ENCODE measurements around the gene CCZ1.
"Not testable (repeated sequence)": the region's sequence is repeated elsewhere in the genome, so short reads cannot be mapped to it uniquely, and the experiment has no call there.

Gene CCZ1

GRCh38 chr7:5869691-5870090, 28.8 kb upstream of the CCZ1 start:
- TF ChIP-seq CTCF (IDR thresholded peaks at IDR 0.05; ENCODE audit: insufficient read depth, low read depth, low read length, missing control alignments), result no peak
- H3K4me3 ChIP-seq (ENCODE audit: low read depth, low read length), result no peak overlapping the region

GRCh38 chr7:5870311-5870710, 28.2 kb upstream of the CCZ1 start:
- no peak overlapping the region for H3K4me3 ChIP-seq (ENCODE audit: low read depth, low read length)
- no peak for DNase-seq (ENCODE audit: low read depth)
- TF ChIP-seq CTCF (IDR thresholded peaks at IDR 0.05; ENCODE audit: insufficient read depth, low read depth, low read length, missing control alignments), result no peak

More at GRCh38 chr7:5869691-5870090, 28.8 kb upstream of the CCZ1 start:
- peak; percentile 51 for DNase-seq (ENCODE audit: low read depth)

GRCh38 chr7:5872326-5872725, 26.2 kb upstream of the CCZ1 start:
- no peak overlapping the region for H3K4me3 ChIP-seq (ENCODE audit: low read depth, low read length)
- no peak for DNase-seq (ENCODE audit: low read depth)

GRCh38 chr7:5879591-5879990, 18.9 kb upstream of the CCZ1 start:
- not testable (repeated sequence) for H3K4me3 ChIP-seq (ENCODE audit: low read depth, low read length); DNase-seq (ENCODE audit: low read depth)

More at GRCh38 chr7:5872326-5872725, 26.2 kb upstream of the CCZ1 start:
- no peak for TF ChIP-seq CTCF (IDR thresholded peaks at IDR 0.05; ENCODE audit: insufficient read depth, low read depth, low read length, missing control alignments)

- not testable (repeated sequence) for H3K4me3 ChIP-seq (ENCODE audit: low read depth, low read length); DNase-seq (ENCODE audit: low read depth)
Measured at GRCh38 chr7:5880106-5880505, 18.4 kb upstream of the CCZ1 start.

- H3K4me3 ChIP-seq (ENCODE audit: low read depth, low read length); DNase-seq (ENCODE audit: low read depth): not testable (repeated sequence)
Measured at GRCh38 chr7:5884431-5884830, 14.1 kb upstream of the CCZ1 start.

GRCh38 chr7:5888021-5888420, 10.5 kb upstream of the CCZ1 start:
- not testable (repeated sequence) for H3K4me3 ChIP-seq (ENCODE audit: low read depth, low read length); DNase-seq (ENCODE audit: low read depth)

GRCh38 chr7:5890244-5890643, 8.3 kb upstream of the CCZ1 start:
- not testable (repeated sequence) for DNase-seq (ENCODE audit: low read depth)

GRCh38 chr7:5892498-5892897, 6.0 kb upstream of the CCZ1 start:
- DNase-seq (ENCODE audit: low read depth), result no peak
- TF ChIP-seq CTCF (IDR thresholded peaks at IDR 0.05; ENCODE audit: insufficient read depth, low read depth, low read length, missing control alignments), result no peak
- no peak overlapping the region for H3K4me3 ChIP-seq (ENCODE audit: low read depth, low read length)

More at GRCh38 chr7:5890244-5890643, 8.3 kb upstream of the CCZ1 start:
- H3K4me3 ChIP-seq (ENCODE audit: low read depth, low read length), result not testable (repeated sequence)

GRCh38 chr7:5897369-5897919, 1.1 kb upstream of the CCZ1 start:
- DNase-seq (ENCODE audit: low read depth), result not testable (repeated sequence)

GRCh38 chr7:5903002-5903401, 4.5 kb downstream of the CCZ1 start:
- not testable (repeated sequence) for DNase-seq (ENCODE audit: low read depth)

More at GRCh38 chr7:5897369-5897919, 1.1 kb upstream of the CCZ1 start:
- H3K4me3 ChIP-seq (ENCODE audit: low read depth, low read length), result not testable (repeated sequence)

GRCh38 chr7:5904726-5905125, 6.2 kb downstream of the CCZ1 start:
- DNase-seq (ENCODE audit: low read depth); H3K4me3 ChIP-seq (ENCODE audit: low read depth, low read length): not testable (repeated sequence)

More at GRCh38 chr7:5903002-5903401, 4.5 kb downstream of the CCZ1 start:
- not testable (repeated sequence) for H3K4me3 ChIP-seq (ENCODE audit: low read depth, low read length)

GRCh38 chr7:5908835-5909234, 10.3 kb downstream of the CCZ1 start:
- not testable (repeated sequence) for H3K4me3 ChIP-seq (ENCODE audit: low read depth, low read length); DNase-seq (ENCODE audit: low read depth)

- DNase-seq (ENCODE audit: low read depth); H3K4me3 ChIP-seq (ENCODE audit: low read depth, low read length): not testable (repeated sequence)
Measured at GRCh38 chr7:5916529-5916928, 18.0 kb downstream of the CCZ1 start.

GRCh38 chr7:5924180-5924579, 25.6 kb downstream of the CCZ1 start:
- H3K4me3 ChIP-seq (ENCODE audit: low read depth, low read length); DNase-seq (ENCODE audit: low read depth): not testable (repeated sequence)
